GM12873 (cell line): ENCODE results near the gene CDHR2.

Experiments
- TF ChIP-seq, protein P1 (sequence below): IDR thresholded peaks from 2 replicates; pipeline ENCODE4 v1.5.1; 2012; ENCODE audit warnings: low read depth, mild to moderate bottlenecking, moderate library complexity, low read length, control low read depth; ENCODE audit not compliant: insufficient read depth; ENCODE audit errors: missing control alignments

The CDHR2 gene

DNA sequence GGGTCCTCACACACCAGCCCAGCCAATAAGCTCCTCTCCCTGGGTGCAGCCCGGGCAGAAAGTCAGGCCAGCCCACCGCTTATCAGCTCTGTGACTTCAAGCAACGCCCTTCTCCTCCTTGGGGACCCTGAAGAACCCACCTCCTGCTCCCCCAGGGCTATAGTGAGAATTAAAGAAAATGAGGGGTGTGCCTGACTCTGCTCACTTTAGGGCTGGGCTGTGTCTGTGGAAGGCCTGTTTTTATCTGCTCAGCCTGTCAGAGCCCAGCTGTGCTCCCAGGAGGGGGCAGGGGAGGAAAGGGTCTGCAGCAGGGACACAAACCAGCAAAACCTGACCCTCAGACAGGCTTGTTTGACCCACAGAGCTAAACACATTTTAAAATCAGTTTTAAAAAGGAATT, 56.9 kb downstream of the CDHR2 start:
- TF ChIP-seq, protein P1, sequence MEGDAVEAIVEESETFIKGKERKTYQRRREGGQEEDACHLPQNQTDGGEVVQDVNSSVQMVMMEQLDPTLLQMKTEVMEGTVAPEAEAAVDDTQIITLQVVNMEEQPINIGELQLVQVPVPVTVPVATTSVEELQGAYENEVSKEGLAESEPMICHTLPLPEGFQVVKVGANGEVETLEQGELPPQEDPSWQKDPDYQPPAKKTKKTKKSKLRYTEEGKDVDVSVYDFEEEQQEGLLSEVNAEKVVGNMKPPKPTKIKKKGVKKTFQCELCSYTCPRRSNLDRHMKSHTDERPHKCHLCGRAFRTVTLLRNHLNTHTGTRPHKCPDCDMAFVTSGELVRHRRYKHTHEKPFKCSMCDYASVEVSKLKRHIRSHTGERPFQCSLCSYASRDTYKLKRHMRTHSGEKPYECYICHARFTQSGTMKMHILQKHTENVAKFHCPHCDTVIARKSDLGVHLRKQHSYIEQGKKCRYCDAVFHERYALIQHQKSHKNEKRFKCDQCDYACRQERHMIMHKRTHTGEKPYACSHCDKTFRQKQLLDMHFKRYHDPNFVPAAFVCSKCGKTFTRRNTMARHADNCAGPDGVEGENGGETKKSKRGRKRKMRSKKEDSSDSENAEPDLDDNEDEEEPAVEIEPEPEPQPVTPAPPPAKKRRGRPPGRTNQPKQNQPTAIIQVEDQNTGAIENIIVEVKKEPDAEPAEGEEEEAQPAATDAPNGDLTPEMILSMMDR = no peak

DNA sequence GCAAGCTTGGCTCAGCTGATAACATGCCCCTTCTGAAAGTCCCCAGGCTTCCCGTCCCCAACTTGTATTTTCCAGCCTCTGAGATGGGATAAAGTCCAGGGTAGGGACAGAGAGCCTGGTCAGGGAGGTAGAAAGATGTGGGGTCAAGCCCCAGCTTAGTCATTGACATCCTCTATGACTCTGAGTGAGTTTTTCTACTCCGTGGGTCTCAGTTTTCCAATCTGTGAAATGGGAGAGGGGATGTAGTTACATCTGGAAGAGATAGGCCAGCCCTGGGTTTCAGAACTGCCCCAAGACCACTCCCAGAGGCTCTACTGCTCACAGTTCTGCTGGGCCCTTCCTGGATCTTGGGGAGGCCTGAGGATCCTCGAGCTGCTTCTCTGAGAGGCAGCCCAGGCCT, 57.7 kb downstream of the CDHR2 start:
- TF ChIP-seq, protein P1 = no peak

DNA sequence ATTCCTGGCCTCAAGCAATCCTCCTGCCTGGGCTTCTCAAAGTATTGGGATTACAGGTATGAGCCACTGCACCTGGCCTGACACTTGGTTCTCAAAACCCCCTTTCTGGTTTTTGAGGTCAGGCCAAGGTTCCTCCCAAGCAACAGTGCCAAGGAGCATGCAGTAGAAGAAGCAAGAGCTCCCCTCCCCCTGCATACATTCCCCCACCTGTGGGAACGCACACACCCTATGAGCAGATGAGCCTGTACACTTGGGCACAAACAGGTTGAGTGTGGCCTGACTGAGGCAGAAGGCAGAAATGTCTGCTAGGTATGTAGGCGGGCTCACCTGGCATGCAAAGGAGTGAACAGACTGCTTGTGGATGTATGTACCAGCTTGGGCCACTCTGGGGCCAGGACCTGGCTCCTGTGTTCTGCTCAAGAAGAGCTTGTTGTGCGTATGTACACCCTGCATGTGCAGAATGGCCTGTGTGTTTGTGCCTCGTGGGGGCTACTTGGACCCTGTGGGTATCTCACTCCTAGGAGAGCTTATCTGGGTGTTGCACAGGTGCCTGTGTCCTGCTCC, 59.1 kb downstream of the CDHR2 start:
- TF ChIP-seq, protein P1 = no peak

DNA sequence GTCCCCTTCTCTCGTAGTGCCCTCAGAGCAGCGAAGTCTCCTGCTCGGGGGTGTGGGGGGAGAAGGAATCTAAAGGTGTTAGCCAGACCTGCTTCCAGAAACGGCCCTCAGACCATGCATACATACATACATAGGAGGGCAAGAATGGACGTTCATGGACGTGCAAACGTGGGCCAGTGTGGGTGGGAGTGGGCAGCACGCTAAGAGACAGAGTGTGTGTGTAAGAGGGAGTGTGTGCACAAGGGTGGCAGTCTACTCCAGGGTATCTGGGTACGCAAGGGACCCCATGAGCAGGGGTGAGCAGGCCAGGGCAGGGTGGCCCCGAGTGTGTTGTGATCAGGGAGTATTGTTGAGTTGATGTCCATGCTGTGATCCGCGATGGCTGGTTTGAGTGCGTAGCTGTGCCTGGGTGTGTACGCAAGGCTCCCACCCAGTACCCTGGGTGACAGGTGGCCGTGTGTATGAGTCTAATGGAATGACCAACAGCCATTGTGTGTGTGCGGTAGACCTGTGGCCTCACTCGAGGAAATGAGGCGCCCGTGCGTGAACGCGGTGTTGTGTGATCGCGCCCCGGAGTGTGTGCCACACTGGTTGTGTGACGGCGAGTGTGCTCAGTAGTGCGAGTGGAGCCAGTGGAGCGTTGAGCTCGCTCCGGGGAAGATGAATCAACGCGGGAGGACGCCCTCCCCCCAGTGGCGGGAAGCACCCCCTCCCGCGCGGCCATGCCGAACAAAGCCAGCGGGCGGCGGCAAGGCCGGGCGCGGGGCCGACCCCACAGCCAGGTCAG, 60.0 kb downstream of the CDHR2 start:
- TF ChIP-seq, protein P1 = peak; percentile 8

DNA sequence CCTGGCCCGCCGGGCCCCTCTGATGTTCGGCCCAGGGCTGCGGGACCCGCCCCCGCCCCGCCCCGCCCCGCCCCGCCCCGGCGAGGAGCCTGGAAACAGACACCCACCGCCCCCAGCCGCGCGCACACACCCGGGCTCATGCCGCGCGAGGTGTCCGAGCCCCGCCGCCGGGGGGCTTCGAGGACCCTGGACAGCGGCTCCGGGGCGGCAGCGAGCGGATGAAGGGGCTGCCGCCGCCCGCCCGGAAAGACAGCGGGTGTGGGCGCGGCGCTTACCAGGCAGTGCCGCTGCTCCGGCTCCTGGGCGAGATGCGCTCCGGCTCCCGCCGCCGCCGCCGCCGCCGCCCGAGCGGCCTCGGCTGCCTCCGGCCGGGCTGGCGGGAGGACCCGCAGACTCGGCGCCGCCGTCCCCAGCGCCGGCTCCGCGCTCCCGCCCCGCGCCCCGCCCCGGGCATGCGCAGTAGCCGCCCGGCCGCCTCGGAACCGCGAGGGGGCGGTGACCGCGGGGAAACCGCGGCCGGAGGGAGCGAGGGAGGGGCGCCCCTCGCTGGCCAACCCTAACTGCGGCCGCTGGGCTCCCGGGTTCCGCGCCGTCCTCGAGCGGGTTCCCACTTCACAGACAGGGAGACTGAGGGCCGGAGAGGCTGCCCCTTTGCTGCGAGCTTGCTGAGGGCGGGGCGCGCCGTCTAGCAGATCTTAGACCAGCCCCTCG, 60.7 kb downstream of the CDHR2 start, which contains the start of gene GPRIN1:
GPRIN1 (minus strand) TSS at position 433 of the 711 bp plus-strand sequence. CDS start 10,322 bp downstream, outside the sequence.
- TF ChIP-seq, protein P1 = peak; percentile 29

DNA sequence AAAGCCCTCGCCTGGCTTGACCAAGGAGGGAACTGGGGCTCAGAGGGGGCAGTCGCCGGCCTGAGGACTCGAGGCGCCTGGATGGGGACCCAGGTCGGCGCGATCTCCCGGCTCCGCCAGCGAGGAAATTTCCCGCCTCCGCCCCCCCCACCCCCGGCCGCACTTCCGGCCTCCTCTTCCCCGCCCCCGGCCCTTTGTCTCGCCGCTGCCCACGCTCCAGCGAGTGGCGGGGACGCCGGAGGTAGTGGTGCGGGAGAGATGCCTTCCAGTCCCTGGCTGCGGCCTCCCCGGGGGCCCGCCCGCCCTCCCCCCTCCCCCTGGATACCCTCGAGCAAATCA, 61.3 kb downstream of the CDHR2 start:
- TF ChIP-seq, protein P1 = no peak

DNA sequence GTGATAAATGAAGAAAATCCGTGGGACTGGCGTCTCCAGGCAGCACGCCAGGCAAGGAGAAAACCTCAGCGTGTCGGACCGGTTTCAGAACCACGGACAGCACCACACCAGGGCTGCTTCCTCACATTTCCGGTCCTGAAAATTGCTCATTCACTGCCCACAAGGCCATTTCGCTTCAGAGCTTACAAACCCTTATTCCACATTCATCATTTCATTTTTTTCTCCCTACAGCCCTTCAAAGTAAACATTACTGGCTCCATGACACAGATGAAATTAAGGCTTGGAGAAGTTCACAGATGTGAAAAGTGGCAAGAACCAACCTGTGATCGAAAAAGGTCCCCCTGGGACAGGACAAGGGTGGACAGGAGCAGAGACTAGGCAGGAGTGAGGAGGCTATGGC, 62.3 kb downstream of the CDHR2 start:
- TF ChIP-seq, protein P1 = no peak
